NCI-H82 (cell line): ENCODE measurements around the gene ZNF136.

ENCODE experiments used
- DNase-seq: peaks from one replicate; lab custom pipeline; 2025; lab: John Stamatoyannopoulos, UW

Gene ZNF136

DNA sequence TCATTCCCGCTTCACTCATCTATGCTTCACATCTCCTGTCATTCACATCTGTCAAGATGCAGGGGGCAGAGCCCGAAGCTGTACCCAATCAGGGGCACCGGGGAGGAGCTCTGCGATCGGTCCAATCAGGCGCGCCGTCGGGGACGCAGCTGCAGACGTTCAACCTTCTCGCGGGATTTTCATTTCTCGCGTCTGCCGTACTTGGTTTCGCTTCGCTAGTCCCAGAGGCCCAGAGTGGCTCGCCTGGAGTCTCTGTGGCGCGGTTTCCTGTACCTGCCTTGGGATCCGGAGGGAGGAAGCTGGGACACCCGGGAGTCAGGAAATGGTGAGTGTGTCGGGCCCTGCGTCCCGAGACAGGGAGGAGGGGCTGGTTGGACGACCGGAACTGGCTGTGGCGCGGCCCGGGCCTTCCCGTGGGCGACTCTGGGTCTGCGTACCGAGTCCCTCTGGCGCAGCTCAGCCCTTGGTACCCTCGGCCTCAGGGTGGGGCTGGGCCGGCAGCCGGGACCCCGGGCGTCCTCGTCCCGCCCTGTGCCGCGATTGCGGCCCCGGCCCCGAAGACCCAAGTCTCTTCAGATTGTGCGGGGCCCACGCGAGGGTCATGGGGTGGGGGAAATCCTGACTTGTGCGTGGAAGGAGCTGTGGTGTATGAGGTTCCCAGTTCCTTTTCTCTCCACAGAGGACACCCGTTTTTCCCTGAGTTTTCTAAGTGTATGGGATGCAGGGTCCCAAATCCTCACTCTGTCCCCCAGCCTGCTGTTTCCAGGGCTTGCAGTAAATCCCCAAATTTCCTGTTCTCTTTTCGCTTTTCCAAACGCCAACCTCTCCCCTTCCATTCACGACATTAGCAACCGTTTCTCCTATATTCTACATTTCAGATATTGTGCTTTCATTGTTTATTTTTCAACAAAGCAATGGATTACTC lies at the start of gene ZNF136:
TSS of gene ZNF136 (plus strand) at position 215 of the 925 bp plus-strand sequence. CDS start at position 323, 108 bp downstream.
- DNase-seq = peak; percentile 99

DNA sequence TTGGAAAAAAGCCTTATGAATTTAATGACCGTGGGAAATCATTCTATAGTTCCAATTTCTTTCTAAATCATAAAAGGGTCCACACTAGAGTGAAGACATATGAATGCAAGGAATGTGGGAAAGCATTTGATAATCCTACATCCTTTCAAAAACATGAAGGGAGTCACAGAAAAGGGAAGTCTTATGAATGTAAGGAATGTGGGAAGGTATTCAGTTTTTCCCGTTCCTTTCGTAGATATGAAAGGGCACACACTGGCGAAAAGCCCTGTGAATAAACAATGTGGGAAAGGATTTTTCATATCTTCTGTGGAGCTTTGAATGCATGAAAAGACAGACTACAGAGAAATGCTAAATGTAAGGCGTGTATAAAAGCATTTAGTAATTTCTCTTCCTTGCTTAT lies 49.8 kb upstream of the ZNF136 start:
- DNase-seq = no peak

DNA sequence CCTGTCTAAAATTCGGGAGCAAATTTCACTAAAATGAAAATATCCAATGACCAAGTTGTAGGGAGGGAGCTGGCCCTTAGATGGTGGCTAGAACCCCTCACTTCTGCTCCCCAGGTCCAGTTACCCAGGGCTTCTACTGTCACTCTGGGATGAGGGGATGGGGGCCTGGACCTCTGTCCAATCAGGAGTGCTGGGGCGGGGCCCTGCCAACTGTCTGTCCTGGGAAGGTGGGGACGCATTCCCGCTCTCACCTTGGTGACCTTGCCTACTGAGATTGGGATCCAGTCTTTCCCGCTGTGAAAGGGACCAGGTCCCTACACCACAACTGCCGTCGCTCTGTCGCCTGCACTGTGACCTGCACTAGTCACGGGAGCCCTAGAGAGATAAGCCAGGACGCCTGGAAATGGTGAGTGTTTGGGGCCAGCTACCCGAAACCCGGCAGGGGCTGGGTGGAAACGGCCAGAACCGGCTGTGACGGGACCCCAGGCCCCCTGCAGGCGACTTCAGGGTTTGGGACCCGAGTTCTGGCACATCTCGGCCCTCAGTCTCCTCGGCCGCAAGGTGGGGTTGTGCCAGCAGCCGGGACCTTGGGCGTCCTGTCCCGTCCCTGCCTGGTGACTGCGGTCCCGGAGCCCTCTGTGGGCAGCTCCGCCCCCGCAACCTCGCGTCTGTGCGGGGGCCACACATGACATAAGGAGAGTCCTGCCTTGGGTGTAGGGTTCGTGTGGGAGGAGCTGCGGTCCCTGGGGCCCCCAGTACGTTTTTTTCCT lies 45.5 kb upstream of the ZNF136 start:
- no peak for DNase-seq

DNA sequence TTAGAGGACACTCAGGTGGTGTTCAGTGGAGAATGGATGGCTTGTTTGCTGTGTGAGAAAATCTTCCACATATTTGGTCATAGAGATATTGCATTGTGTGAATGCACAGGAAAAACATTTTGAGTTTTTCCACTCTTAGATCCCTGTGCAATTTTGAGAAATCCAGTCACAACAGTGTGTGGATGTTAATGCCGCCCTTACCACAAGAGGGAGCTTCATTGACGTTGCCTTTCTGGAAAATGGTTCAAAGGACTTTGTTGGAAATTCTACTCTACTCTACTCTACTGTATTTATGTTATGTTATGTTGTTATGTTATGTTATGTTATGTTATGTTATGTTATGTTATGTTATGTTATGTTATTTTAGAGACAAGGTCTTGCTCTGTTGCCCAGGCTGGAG lies 36.2 kb upstream of the ZNF136 start:
- peak; percentile 43 for DNase-seq

DNA sequence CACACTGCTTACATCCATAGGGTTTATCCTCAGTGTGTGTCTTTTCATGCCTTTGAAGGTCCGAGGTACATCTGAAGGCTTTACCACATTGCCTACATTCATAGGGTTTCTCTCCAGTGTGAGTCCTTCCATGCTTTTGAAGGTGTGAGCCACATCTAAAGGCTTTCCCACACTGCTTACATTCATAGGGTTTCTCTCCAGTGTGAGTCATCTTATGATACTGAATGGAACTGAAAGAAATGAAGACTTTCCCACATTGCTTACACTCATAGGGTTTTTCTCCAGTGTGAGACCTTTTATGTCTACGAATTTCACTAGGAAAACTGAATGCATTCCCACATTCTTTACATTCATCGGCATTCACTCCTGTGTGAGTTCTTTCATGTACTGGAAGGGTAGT lies 29.8 kb upstream of the ZNF136 start:
- DNase-seq = no peak

DNA sequence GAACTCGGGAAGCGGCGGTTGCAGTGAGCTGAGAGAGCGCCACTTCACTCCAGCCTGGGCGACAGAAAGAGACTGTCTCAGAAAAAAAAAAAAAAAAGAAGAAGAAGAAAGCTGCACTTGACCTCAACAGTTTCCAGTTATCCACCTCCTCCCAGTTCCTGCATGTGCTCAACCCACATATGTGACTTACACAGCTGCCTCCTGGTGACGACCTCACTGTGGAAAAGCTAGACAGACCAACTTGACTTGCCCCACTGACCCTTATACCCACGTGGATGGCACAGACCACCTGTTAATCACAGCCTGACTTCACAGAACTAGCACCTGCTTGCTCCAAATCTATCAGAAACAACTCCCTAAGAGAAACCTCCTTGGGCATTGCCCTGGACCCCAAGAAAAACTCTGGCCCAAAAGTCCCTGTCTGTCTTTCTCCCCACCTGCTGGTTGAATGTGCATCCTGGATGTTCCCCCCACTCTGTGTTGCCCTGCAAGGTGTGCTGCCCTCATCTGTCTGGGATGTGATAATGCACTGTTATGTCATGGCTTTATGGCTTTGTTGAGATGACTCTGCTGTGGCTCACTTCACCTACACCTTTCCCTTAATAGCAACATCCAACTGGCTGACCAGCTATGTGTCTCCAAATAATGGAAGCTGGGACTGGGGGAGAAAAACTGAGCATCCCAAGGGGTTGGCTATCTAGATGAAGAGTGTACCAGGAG lies 25.5 kb upstream of the ZNF136 start:
- peak; percentile 7 for DNase-seq

DNA sequence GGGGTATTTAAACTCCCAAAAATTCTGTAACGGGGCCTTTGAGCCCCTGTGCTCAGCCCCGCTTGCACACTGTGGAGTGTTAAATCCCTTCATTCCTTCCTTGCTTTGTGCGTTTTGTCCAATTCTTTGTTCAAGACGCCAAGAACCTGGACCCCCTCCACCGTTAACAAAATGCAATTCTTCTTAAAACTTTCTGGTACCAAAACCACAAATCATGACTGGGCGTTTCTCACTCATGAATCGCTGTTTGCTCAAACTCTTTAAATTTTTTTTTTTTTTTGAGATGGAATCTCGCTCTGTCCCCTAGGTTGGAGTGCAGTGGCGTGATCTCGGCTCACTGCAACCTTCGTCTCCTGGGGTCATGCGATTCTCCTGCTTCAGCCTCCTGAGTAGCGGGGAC lies 23.6 kb upstream of the ZNF136 start:
- DNase-seq = no peak

DNA sequence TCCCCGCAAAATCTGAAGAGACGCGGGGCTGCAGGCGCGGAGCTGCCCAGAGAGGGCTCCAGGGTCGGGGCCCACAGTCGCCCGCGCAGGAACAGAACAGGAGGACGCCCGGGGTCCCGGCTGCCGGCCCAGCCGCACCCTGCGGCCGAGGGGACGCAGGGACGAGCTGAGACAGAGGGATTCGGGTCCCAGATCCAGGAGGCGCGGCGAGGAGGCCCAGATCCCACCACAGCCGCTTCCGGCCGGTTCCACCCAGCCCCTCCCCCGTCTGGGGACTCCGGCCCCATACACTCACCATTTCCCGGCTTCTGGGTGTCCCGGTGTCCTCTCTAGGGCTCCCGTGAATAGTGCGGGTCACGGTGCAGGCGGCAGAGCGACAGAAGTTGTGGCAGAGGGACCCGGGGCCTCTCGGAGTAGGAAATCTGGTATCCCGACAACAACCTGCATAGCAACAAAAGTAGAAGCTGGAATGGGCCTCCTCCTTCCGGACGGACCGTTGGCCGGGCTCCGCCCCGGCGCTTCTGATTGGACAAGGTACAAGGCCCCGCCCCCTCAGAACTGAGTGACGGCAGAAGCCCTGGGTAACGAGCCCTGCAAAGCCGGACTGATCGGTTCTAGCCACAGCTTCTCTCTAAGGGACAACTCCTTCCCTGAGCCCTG lies 22.9 kb upstream of the ZNF136 start, which contains the start of gene ZNF20:
TSS of gene ZNF20 (minus strand) at position 466 of the 660 bp plus-strand sequence. CDS start at position 298, 168 bp downstream.
- DNase-seq = peak; percentile 99

DNA sequence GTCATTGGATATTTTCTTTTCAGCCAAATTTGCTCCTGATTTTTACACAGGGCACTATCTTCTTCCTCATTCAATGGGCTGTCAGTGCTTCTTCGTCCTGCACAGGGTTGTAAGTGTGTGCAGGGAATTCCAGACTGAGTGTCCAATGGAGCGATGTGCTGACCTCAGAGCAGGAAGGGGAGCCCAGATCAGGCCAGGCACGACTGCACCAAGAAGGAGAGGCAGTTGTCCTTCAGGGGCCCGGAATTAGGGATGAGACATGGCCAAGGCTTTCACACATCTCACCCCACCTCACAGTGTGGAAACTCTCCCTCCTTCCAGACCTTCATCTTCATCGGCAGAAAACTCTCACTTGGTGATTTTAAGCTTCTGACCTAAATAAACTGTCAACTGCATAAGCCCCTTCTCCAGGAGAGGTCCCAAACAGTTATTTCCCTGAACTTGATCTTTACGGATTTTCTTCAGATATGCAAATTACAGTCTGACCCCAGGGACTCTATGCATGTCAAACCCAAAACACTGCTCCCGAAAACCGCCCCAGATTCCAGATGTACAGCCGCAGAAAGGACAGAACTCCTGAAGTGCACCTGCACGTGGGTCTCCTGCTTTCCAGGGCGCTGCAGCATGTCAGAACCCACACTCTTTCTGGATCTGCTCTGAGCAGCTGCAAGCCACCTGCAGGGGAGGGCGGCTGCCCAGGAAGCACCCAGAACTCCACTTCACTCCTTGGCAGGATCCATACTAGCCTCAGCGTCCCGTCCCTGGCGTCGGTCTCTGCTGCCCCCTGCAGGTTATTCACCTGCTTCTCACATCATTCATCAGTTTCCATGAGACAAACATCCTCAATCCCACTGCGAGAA lies 22.1 kb upstream of the ZNF136 start:
- DNase-seq = peak; percentile 92

DNA sequence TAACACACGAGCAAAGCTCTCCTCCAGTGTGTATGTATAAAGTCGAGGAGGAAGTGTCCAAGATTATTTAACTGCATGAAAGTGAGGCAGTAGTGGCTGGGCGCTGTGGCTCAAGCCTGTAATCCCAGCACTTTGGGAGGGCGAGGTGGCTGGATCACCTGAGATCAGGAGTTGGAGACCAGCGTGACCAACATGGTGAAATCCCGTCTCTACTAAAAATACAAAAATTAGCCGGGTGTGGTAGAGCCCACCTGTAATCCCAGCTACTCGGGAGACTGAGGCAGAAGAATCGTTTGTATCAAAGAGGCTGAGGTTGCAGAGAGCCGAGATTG lies 21.5 kb upstream of the ZNF136 start:
- no peak for DNase-seq

DNA sequence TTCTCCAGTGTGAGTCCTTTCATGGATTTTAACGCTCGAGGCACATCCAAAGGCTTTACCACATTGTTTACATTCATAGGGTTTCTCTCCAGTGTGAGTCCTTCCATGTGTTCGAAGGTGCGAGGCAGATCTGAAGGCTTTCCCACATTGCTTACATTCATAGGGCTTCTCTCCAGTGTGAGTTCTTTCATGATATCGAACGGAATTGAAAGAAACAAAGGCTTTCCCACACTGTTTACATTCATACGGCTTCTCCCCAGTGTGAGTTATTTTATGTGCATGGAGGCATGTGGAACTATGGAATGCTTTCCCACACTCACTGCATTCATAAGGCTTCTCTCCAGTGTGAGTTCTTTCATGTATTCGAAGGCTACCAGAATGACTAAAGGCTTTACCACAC lies 17.5 kb upstream of the ZNF136 start:
- no peak for DNase-seq

DNA sequence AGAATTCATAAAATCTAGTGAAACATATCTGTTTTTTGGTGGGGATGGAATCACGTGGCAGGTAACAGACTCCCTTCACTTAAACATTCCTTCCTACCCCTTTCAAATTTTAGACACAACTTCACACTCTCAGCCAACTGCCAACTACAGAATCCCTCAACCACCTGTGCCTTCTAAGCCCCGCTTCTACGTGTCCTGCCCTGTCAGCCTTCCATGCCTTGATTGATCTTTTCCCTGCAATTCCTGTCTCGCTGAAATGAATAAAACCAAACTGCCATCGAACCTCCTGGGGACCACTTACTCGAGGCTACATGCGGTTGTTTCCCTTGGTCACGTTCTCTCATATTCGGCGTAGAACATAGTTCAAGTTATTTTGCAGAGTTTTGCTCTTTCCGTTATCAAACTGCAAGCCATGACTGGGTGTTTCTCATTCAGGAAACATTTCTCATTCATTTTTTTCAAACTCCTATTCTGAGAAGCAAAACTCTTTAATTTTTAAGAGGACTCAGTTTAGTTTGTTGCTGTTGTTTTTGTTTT lies 7.5 kb upstream of the ZNF136 start:
- DNase-seq = peak; percentile 17

DNA sequence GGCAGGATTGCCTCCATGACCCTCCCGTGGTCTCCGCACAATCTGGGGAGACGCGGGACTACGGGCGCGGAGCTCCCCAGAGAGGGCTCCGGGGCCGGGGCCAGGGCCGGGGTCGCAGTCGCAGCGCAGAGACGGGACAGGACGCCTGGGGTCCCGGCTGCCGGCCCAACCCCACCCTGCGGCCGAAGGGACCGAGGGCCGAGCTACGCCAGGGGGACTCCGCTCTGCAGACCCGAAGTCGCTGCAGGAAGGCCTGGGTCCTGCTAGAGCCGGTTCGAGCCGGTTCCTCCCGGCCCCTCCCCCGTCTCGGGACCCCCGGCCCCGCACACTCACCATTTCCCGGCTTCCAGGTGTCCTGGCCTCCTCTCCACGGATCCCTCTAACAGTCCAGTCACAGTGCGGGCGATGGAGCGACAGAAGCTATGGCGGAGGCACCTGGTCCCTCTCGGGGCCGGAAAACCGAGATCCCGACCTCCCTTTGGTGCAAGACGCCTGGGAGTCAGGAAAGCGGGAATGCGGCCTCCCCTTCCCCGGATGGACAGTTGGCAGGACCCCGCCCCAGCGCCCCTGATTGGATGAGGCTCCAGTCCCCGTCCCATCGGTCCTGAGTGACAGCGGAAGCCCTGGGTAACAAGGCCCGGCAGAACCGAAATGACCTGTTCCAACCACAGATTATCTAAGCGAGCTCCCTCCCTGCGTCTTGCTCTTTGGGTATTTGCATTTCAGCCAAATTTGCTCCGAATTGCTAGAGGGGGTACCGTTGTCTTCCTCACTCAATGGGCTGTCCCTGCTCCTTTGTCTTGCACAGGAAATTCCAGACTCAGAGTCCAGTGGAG lies 6.5 kb upstream of the ZNF136 start, which contains the start of gene ZNF625:
TSS of gene ZNF625 (minus strand) at position 512 of the 836 bp plus-strand sequence. CDS start at position 336, 176 bp downstream.
- peak; percentile 99 for DNase-seq

DNA sequence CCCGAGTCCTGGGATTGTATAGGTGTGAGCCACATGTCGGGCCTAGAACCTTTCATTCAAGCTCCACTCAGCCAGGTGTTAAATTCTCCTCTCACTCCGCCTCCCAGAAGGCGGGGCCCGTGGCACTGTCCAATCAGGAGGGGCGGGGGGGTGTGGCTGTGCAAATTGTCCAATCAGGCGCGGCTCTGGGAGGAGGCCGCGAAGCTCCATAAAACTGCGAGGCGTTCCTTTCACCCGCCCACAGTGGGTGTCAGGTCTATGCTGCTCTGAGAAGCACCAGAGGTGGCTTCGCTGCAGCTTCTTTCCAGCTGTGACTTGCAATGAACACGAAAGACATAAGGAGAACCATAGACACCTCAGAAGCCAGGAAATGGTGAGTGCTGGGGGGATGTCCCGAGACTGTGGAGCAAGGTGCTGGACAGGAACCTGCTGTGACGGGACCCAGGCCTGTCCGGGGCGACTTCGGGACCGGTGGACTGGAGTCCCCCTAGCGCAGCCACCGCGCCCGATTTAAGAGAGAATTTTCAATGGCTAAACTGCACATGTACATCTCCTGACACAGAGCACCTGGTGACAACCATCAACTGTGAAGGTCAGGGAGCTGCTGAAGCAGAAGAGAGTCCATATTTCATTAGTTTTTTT lies 3.0 kb upstream of the ZNF136 start:
- no peak for DNase-seq

DNA sequence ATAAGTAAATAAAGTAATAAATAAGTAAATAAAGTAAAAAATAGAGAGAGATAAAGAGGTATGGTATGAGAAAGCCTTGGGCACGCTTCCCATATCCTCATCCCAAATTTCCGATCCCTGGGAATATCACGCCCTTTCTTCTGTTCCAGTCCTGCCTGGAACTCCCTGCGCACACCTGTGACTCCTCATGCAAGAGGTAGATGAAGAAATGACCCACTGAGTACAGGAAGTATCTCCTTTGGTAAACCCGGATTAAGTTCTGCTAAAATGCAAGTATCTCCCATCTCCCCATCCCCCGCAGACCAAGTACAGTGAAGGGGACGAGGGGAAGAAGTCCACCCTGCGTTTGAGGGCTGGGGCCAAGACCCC lies 399 bp upstream of the ZNF136 start:
- no peak for DNase-seq

DNA sequence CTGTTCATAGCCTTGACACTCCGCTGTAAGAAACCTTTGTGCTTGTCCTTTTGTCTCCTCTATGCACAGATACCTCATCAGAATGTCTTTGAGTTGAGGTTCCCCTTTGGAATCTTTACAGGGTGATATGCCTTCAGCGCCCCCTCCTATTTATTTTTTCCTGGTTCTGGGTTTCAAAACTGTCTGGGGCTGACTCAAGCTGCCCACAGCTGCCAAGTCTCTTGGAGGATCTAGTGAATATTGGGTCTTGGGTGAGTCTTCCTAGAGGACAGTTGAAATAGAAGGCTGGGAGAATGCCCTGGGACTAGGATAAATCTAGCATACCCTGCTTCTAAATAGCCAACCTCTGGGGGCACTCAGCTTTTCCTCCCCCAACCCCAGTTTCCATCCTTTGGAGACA lies 930 bp downstream of the ZNF136 start:
- no peak for DNase-seq

DNA sequence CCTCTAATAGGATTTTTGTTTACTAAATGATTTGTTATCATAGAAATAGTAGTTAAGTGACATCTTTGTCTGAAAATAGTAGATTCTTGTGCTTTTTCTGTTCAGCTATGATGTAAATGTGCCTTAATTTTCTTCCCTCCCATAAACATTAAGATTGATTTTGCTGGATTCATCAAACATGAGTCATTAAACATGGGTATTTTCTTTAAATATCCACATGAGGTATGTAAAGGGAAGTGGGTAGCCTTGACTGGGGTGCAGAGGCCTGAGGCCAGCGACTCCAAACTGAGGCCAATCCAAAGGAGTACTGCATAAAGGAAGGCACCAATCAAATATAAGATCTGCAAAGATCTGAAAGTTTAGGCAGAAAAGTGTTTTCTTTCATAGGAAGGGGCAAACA lies 3.7 kb downstream of the ZNF136 start:
- no peak for DNase-seq

DNA sequence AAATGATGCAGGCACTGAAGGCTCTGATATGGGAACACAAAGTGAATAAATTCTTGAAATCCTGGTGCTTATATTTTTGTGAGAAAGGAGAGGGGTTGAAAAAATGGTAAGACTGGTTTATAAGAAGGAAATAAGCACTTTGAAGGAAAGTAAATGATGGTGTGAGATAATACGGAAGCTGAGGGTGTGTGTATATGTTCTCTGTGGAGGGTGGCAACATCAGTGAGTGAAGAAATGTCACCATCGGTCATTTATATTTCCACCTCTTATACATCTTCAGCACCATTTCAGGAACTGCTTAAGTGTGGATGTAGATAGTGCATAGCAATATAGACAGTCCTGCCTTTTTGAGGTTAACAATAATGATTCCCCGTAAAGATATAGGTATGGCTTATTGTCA lies 17.5 kb downstream of the ZNF136 start:
- no peak for DNase-seq

DNA sequence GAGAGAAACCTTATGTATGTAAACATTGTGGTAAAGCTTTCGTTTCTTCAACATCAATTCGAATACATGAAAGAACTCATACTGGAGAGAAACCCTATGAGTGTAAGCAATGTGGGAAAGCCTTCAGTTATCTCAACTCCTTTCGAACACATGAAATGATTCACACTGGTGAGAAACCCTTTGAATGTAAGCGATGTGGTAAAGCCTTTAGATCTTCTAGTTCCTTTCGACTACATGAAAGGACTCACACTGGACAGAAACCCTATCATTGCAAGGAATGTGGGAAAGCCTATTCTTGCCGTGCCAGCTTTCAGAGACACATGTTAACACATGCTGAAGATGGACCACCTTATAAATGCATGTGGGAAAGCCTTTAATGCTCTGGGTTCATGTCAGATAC lies 24.7 kb downstream of the ZNF136 start:
- no peak for DNase-seq
